ENCODE results near the gene PDGFRB.

The PDGFRB gene

DNA sequence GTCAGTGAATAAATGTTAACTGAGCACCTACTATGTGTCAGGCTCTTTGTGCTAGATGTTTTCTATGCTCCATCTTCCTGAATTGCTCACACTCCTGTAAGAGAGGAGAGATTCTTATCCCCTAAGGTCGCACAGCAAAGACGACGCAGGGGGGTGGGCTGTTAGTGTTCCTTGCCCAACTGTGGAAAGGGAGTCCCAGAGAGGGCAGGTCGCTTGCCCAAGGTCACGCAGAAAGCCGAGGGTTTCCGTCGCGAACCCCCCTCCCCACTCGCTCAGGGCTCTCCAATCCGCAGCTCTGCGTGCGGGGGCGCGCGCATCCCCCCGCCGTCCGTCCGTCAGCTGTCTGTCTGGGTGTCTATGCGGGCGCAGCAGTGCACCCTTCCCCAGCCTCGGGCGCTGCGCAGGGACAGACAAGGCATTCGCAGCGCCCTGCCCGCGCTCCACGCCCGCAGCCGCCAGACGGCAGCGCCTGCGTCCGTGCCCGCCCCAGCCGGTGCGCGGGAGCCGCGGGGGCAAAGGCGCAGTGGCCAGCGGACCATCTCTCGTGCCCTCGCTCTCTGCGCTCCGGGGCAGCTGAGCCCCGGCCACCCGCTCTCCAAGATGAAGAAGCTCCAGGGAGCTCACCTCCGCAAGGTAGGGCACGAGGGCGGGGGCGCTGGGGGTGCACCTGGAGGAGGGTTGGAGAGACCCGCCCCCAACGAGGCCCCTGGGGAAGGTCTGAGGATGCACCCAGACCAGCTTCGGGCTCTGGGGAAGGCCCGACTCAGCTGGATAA is 34.3 kb upstream of the PDGFRB start, which contains the start of gene SLC6A7:
Gene SLC6A7 (plus strand): TSS at position 335 of the 775 bp plus-strand sequence. CDS start 266 bp downstream, at position 601.
- Histone ChIP-seq H3K27ac (ENCODE audit: low read depth, low read length) (no peak within 1 kb of the TSS), H3K4me1 (ENCODE audit: insufficient read depth, low read length) (no peaks in the 10 kb centered on the region), H3K9ac (ENCODE audit: low read length) (no peak within 1 kb of the TSS), H3K4me3 (ENCODE audit: low read depth in 1 of 2, low read length in 2 of 2) (no peak within 1 kb of the TSS), H3K27me3 (ENCODE audit: control insufficient read depth in 1 of 2, insufficient read depth in 2 of 2, low read length in 2 of 2) (peaks cover 7 to 32% of the 10 kb centered on the region in 2 donors), H3K9me3 (ENCODE audit: low read length) (no peaks in the 10 kb centered on the region), H3K36me3 (ENCODE audit: insufficient read depth, low read length) (no peaks in the 10 kb centered on the region)

DNA sequence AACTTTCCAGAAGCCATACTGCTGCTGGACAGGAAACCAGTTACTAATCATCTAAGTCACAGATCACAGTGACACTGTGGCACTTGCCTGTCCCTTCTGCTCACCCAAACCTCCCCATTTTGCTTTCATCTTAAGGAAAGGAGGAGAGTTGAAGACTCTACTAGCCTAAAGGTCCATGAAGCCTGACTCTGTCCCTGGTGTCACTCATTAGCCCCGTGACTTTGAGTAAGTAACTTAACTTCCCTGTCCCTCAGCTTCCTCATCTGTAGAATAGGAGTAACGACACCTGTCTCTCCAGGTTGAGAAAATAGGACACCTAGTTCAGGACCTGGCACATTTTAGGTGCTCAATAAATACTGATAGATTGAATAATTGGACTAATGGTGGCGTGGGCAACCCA is 33.7 kb upstream of the PDGFRB start:
- Histone ChIP-seq H3K27me3 (ENCODE audit: control insufficient read depth in 1 of 2, insufficient read depth in 2 of 2, low read length in 2 of 2) (peaks cover 7 to 32% of the 10 kb centered on the region in 2 donors), H3K9ac (ENCODE audit: low read length) (no peak overlapping the region)

DNA sequence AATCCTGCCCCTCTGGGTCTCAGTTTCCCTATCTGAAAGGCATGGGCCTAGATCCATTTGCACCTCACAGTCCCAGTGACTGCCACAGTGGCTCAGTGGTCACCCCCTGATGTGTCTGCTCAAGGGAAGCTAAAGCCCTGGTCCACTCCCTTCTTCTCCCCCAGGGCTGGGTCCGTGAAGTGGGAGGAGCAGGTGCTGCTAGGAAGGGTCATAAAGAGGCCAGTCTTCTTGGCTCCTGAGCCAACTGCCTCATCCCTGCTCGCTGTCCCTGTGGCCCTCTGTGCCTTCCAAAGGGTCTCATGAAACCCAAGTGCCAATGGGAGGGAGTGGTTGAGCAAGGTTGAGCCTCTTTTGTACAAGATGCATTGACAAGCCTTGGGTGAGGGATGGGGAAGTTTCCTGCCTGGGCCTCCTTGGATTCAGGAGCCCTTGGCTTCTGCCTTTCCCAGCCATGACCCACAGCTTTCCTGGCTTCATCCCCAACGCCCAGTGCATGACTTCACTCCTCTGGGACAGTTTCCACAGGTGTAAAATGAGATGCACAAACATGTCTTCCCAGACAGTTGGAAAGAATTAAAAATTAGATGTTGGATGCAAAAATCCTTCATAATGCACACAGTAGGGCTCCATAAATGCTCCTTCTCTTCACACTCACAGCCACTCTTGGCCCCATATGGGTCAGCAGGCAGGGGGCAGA is 32.6 kb upstream of the PDGFRB start:
- H3K9ac ChIP-seq (ENCODE audit: low read length) = no peak overlapping the region
- peaks cover 7 to 32% of the 10 kb centered on the region in 2 donors for H3K27me3 ChIP-seq (ENCODE audit: control insufficient read depth in 1 of 2, insufficient read depth in 2 of 2, low read length in 2 of 2)
- H3K9me3 ChIP-seq (ENCODE audit: low read length) = no peaks in the 10 kb centered on the region
- no peaks in the 10 kb centered on the region for H3K36me3 ChIP-seq (ENCODE audit: insufficient read depth, low read length)
- H3K27ac ChIP-seq (ENCODE audit: low read depth, low read length) = no peak overlapping the region
- H3K4me3 ChIP-seq (ENCODE audit: low read depth in 1 of 2, low read length in 2 of 2) = no peak overlapping the region
- no peaks in the 10 kb centered on the region for H3K4me1 ChIP-seq (ENCODE audit: insufficient read depth, low read length)

More for the DNA sequence above, 33.7 kb upstream of the PDGFRB start:
- H3K27ac ChIP-seq (ENCODE audit: low read depth, low read length) = no peak overlapping the region
- no peaks in the 10 kb centered on the region for H3K4me1 ChIP-seq (ENCODE audit: insufficient read depth, low read length)
- no peak overlapping the region for H3K4me3 ChIP-seq (ENCODE audit: low read depth in 1 of 2, low read length in 2 of 2)
- H3K9me3 ChIP-seq (ENCODE audit: low read length) = no peaks in the 10 kb centered on the region
- H3K36me3 ChIP-seq (ENCODE audit: insufficient read depth, low read length) = no peaks in the 10 kb centered on the region

DNA sequence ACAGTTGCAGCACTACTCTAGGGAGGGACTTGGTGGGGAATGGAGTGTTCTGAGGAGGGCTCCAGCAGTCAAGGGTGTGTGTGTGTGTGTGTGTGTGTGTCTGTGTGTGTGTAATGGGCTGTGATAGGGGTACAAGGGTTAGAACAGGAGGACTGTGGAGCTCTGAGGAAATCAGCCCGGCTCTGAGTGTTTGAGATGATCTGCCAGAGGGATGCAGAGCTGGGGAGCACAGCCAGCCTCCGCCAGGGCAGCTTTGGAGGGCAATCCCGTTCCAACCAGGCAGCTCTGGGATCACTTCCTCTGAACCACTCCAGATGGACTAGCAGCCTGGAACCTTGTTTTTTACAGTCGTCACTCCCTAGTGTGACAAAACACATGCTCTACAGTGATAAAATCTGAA is 31.3 kb upstream of the PDGFRB start:
- peaks cover 7 to 32% of the 10 kb centered on the region in 2 donors for H3K27me3 ChIP-seq (ENCODE audit: control insufficient read depth in 1 of 2, insufficient read depth in 2 of 2, low read length in 2 of 2)
- H3K9ac ChIP-seq (ENCODE audit: low read length) = no peak overlapping the region
- H3K27ac ChIP-seq (ENCODE audit: low read depth, low read length) = no peak overlapping the region
- no peak overlapping the region for H3K4me3 ChIP-seq (ENCODE audit: low read depth in 1 of 2, low read length in 2 of 2)
- H3K36me3 ChIP-seq (ENCODE audit: insufficient read depth, low read length) = no peaks in the 10 kb centered on the region
- no peaks in the 10 kb centered on the region for H3K9me3 ChIP-seq (ENCODE audit: low read length)
- no peaks in the 10 kb centered on the region for H3K4me1 ChIP-seq (ENCODE audit: insufficient read depth, low read length)

DNA sequence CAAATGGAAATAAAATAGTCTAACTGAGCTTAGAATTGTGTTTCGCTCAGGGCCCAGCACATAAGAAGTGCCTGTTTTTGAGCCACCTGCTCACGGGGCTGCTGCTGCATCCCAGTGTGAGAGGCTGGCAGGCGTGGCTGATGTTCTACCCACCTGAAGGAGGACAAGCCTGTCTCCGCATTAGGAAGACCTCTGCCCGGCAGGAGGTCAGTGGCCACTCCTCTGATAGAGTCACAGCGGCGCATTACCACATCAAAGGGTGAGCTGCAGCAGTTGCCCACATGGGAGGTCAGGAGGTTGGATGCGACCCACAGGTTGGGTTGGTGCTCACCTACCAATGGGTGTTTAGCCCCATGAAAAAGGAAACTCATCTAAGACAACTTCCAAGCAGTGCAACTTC is 30.5 kb upstream of the PDGFRB start:
- Histone ChIP-seq H3K4me3 (ENCODE audit: low read depth in 1 of 2, low read length in 2 of 2) (no peak overlapping the region), H3K27ac (ENCODE audit: low read depth, low read length) (no peak overlapping the region), H3K4me1 (ENCODE audit: insufficient read depth, low read length) (peaks cover 1% of the 10 kb centered on the region), H3K9me3 (ENCODE audit: low read length) (no peaks in the 10 kb centered on the region), H3K27me3 (ENCODE audit: control insufficient read depth in 1 of 2, insufficient read depth in 2 of 2, low read length in 2 of 2) (peaks cover 7 to 30% of the 10 kb centered on the region in 2 donors), H3K9ac (ENCODE audit: low read length) (no peak overlapping the region), H3K36me3 (ENCODE audit: insufficient read depth, low read length) (no peaks in the 10 kb centered on the region)

DNA sequence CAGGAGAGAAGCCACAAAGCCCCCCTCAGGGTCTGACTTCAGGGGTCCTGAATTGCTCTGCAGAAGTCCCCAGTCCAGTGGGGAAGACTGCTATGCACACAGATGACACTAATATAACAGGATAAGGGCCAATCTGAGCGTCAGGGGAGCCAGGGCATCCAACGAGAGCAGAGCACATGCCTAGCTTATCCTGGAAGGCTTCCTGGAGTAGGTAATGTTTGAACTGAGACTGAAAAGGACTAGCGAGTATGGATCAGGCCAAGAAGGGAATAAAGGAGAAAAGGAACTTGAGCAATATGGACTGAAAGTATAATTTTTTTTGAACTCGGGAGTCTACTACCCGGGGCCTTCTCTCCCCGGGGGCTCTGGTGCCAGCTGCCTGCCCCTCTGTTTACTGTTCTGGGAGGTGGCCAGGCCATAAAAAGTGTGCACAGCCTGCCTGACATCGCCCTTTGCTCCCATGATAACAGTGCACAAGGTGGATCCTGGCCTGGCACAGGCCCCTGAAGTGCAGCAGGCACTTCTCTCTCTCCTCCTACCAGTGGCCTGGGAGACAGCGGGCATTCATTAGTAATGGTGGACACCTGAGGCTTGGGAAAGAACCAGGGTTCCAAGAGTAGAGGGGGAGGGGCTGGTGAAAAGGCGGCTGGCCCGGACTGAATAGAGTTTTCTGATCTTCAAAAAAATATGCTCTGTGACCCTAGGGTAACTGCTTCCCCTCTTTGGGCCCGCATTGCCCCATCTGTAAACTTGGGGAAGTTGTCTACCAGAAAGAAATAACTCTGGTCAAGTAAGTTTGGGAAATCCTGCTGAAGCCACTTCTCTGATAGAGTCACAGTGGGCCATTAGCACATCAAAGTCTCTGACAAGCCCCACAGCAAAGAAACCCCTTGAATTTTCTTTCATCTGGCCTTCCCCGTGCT is 29.6 kb upstream of the PDGFRB start:
- Histone ChIP-seq H3K4me3 (ENCODE audit: low read depth in 1 of 2, low read length in 2 of 2) (no peak overlapping the region), H3K4me1 (ENCODE audit: insufficient read depth, low read length) (peaks cover 5% of the 10 kb centered on the region), H3K9me3 (ENCODE audit: low read length) (no peaks in the 10 kb centered on the region), H3K36me3 (ENCODE audit: insufficient read depth, low read length) (no peaks in the 10 kb centered on the region), H3K27me3 (ENCODE audit: control insufficient read depth in 1 of 2, insufficient read depth in 2 of 2, low read length in 2 of 2) (peaks cover 7 to 21% of the 10 kb centered on the region in 2 donors), H3K27ac (ENCODE audit: low read depth, low read length) (no peak overlapping the region), H3K9ac (ENCODE audit: low read length) (no peak overlapping the region)

DNA sequence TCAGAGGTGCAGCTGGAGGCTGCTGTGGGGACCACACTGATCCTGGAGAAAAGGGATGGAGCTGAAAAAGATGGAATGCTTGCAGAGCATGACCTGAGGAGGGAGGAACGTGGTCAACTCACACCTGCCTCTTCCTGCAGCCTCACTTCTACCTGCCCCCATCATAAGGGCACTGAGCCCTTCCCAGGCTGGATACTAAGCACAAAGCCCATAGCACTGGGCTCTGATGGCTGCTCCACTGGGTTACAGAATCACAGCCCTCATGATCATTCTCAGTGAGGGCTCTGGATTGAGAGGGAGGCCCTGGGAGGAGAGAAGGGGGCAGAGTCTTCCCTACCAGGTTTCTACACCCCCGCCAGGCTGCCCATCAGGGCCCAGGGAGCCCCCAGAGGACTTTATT is 28.4 kb upstream of the PDGFRB start:
- Histone ChIP-seq H3K4me3 (ENCODE audit: low read depth in 1 of 2, low read length in 2 of 2) (no peak overlapping the region), H3K36me3 (ENCODE audit: insufficient read depth, low read length) (no peaks in the 10 kb centered on the region), H3K4me1 (ENCODE audit: insufficient read depth, low read length) (peaks cover 5% of the 10 kb centered on the region), H3K27ac (ENCODE audit: low read depth, low read length) (no peak overlapping the region), H3K9ac (ENCODE audit: low read length) (no peak overlapping the region), H3K27me3 (ENCODE audit: control insufficient read depth in 1 of 2, insufficient read depth in 2 of 2, low read length in 2 of 2) (peaks cover 0 to 8% of the 10 kb centered on the region in 2 donors), H3K9me3 (ENCODE audit: low read length) (no peaks in the 10 kb centered on the region)

DNA sequence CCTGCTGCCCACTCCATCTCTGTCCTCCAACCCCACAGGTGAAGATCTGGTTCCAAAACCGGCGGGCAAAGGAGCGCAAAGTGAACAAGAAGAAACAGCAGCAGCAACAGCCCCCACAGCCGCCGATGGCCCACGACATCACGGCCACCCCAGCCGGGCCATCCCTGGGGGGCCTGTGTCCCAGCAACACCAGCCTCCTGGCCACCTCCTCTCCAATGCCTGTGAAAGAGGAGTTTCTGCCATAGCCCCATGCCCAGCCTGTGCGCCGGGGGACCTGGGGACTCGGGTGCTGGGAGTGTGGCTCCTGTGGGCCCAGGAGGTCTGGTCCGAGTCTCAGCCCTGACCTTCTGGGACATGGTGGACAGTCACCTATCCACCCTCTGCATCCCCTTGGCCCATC is 27.8 kb upstream of the PDGFRB start:
- no peaks in the 10 kb centered on the region for H3K36me3 ChIP-seq (ENCODE audit: insufficient read depth, low read length)
- H3K9ac ChIP-seq (ENCODE audit: low read length) = no peak overlapping the region
- H3K27ac ChIP-seq (ENCODE audit: low read depth, low read length) = no peak overlapping the region
- peaks cover 0 to 4% of the 10 kb centered on the region in 2 donors for H3K27me3 ChIP-seq (ENCODE audit: control insufficient read depth in 1 of 2, insufficient read depth in 2 of 2, low read length in 2 of 2)
- H3K9me3 ChIP-seq (ENCODE audit: low read length) = no peaks in the 10 kb centered on the region
- H3K4me3 ChIP-seq (ENCODE audit: low read depth in 1 of 2, low read length in 2 of 2) = no peak overlapping the region
- peaks cover 5% of the 10 kb centered on the region for H3K4me1 ChIP-seq (ENCODE audit: insufficient read depth, low read length)

DNA sequence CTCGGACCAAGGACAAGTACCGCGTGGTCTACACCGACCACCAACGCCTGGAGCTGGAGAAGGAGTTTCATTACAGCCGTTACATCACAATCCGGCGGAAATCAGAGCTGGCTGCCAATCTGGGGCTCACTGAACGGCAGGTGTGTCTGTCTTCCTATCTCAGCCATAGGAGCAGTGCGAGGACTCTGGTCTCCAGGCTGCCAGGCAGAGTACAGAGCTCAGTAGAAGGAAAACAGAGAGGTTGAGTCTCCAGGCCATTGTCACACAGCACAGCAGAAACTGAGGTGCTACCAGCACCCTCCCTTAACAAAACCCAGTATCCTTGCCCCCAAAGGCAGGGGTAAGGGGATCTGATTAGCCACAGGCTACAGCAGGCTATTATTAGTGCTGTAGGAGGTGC is 27.1 kb upstream of the PDGFRB start:
- Histone ChIP-seq H3K9me3 (ENCODE audit: low read length) (no peaks in the 10 kb centered on the region), H3K4me3 (ENCODE audit: low read depth in 1 of 2, low read length in 2 of 2) (no peak overlapping the region), H3K9ac (ENCODE audit: low read length) (no peak overlapping the region), H3K36me3 (ENCODE audit: insufficient read depth, low read length) (no peaks in the 10 kb centered on the region), H3K4me1 (ENCODE audit: insufficient read depth, low read length) (peaks cover 5% of the 10 kb centered on the region), H3K27me3 (ENCODE audit: control insufficient read depth in 1 of 2, insufficient read depth in 2 of 2, low read length in 2 of 2) (no peaks in the 10 kb centered on the region), H3K27ac (ENCODE audit: low read depth, low read length) (no peak overlapping the region)

DNA sequence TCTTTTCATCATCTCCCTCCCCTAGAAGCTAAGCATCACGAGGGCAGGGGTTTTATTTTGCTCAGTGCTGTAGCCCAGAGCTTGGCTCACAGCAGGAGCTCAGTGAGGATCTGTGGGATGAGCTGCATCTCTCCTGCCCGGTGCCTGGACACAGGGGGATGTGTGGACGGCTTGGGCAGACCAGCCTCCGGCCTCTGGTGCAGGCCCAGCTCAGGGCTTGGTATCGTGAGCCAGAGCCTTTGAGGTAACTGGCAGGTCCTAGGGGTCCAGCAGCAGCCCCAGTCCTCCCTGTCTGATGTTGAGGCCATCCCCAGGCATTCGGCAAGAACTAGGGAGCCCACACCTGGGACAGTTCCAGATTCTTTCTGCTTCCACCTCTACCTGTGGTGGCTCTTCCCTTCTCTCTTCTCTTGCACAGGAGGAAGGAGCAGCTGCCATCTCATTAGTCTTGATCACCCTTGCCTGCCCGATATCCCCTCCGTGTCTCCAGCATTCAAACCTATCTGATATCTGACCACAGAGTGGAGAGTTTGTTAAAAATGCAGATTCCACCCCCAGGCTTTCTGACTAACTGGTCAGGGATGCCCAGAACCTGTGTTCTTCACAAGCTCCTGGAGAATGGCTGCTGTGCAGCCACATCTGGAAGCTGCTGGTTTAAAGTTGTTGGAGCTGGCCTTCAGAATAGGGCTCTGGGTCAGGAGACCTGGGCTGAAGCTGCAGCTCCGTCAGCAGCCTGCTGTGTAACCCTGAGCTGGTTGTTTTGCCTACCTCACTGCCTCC is 26.3 kb upstream of the PDGFRB start:
- Histone ChIP-seq H3K4me3 (ENCODE audit: low read depth in 1 of 2, low read length in 2 of 2) (no peak overlapping the region), H3K27me3 (ENCODE audit: control insufficient read depth in 1 of 2, insufficient read depth in 2 of 2, low read length in 2 of 2) (no peaks in the 10 kb centered on the region), H3K9ac (ENCODE audit: low read length) (no peak overlapping the region), H3K4me1 (ENCODE audit: insufficient read depth, low read length) (peaks cover 5% of the 10 kb centered on the region), H3K36me3 (ENCODE audit: insufficient read depth, low read length) (no peaks in the 10 kb centered on the region), H3K9me3 (ENCODE audit: low read length) (no peaks in the 10 kb centered on the region), H3K27ac (ENCODE audit: low read depth, low read length) (no peak overlapping the region)
